C4-2B (cell line): ENCODE results near the gene DDIAS.
"Not testable (repeated sequence)": the region's sequence is repeated elsewhere in the genome, so short reads cannot be mapped to it uniquely, and the experiment has no call there.

ENCODE experiments used
- CTCF ChIP-seq: fragments of 450-650 bp; conservative IDR thresholded peaks from 2 replicates; pipeline ENCODE4 v1.5.1; 2017; ENCODE audit warnings: mild to moderate bottlenecking
- ZFX ChIP-seq: fragments of 450-650 bp; IDR thresholded peaks from 2 replicates; pipeline ENCODE4 v1.6.1; 2017

- TF ChIP-seq CTCF, ZFX: not testable (repeated sequence)
Measured at GRCh38 chr11:82945041-82945440, 43.5 kb downstream of the DDIAS start.
